Thoracic aorta (tissue), 2 donors: Measurements from ENCODE around the gene TMED4. TPM values are rescaled to one million over a fixed set of nuclear protein-coding genes. Genes with fewer than 3 reads are reported as not detected.
"Not testable (repeated sequence)": the region's sequence is repeated elsewhere in the genome, so short reads cannot be mapped to it uniquely, and the experiment has no call there.

Experiments
- ATAC-seq: fragments of 150-250 bp; one replicate; pipeline ENCODE4 v1.8.0; 2017; ENCODE audit warnings: low read depth; ENCODE audit not compliant: insufficient number of reproducible peaks, low FRiP score
- DNase-seq: peaks from one replicate; pipeline ENCODE4 v3.0.0-alpha.2; 2020; ENCODE audit warnings: low spot score
- H3K27ac ChIP-seq, 2 donors: fragments of 200-600 bp; sonication (generic); 1 replicate in 1 of 2; 2 replicates in 1 of 2; pipeline ENCODE4 v1.5.1; 2016; ENCODE audit warnings: mild to moderate bottlenecking in 2 of 2, moderate library complexity in 2 of 2
- H3K27me3 ChIP-seq: fragments of 200-600 bp; sonication (generic); replicated peaks from 2 replicates; pipeline ENCODE4 v1.6.0; 2016; ENCODE audit warnings: mild to moderate bottlenecking; ENCODE audit not compliant: insufficient read depth
- H3K36me3 ChIP-seq: fragments of 200-600 bp; sonication (generic); one replicate; pipeline ENCODE4 v1.5.1; 2016
- H3K4me1 ChIP-seq, 2 donors: fragments of 200-600 bp; sonication (generic); 1 replicate in 1 of 2; 2 replicates in 1 of 2; pipeline versions ENCODE4 v1.5.1 to v1.6.0; 2016; ENCODE audit warnings: low read depth in 2 of 2, mild to moderate bottlenecking in 1 of 2; ENCODE audit not compliant: control insufficient read depth in 1 of 2
- H3K4me3 ChIP-seq: fragments of 200-600 bp; sonication (generic); 2 replicates; pipeline ENCODE4 v1.5.1; 2016; ENCODE audit warnings: mild to moderate bottlenecking
- H3K9me3 ChIP-seq: fragments of 200-600 bp; sonication (generic); 2 replicates; pipeline ENCODE4 v1.5.1; 2016
- total RNA-seq, 2 donors: library from RNA; depleted of rRNA; stranded (reverse); fragments of >200 nt; gene quantifications; one replicate each; pipeline versions ENCODE4 v1.1.0 to v1.2.3, GENCODE V29; 2016
- TF ChIP-seq, protein P1 (sequence below): fragments of 200-600 bp; sonication (generic); IDR thresholded peaks from one replicate; pipeline ENCODE4 v1.5.1; 2019; ENCODE audit warnings: antibody characterized with exemption

The TMED4 gene
- total RNA-seq, 2 donors from 2014 or later = 88.2 to 187 TPM

- no peaks in the 10 kb centered on the region for H3K27me3 ChIP-seq
- peak; percentile 94 for DNase-seq
- H3K36me3 ChIP-seq = no peaks in the 10 kb centered on the region
- H3K9me3 ChIP-seq = no peaks in the 10 kb centered on the region
- peak within 1 kb of the TSS; percentile 99 to 100 for H3K27ac ChIP-seq
- peaks cover 13 to 22% of the 10 kb centered on the region in 2 donors for H3K4me1 ChIP-seq
- TF ChIP-seq, protein P1, sequence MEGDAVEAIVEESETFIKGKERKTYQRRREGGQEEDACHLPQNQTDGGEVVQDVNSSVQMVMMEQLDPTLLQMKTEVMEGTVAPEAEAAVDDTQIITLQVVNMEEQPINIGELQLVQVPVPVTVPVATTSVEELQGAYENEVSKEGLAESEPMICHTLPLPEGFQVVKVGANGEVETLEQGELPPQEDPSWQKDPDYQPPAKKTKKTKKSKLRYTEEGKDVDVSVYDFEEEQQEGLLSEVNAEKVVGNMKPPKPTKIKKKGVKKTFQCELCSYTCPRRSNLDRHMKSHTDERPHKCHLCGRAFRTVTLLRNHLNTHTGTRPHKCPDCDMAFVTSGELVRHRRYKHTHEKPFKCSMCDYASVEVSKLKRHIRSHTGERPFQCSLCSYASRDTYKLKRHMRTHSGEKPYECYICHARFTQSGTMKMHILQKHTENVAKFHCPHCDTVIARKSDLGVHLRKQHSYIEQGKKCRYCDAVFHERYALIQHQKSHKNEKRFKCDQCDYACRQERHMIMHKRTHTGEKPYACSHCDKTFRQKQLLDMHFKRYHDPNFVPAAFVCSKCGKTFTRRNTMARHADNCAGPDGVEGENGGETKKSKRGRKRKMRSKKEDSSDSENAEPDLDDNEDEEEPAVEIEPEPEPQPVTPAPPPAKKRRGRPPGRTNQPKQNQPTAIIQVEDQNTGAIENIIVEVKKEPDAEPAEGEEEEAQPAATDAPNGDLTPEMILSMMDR = no peak
- H3K4me3 ChIP-seq = peak within 1 kb of the TSS; percentile 100
- ATAC-seq = peak; percentile 97
Observed at GRCh38 chr7:44606341-44607140, 24.5 kb upstream of the TMED4 start, which contains the start of gene OGDH. Gene OGDH (plus strand): TSS chr7:44606627. CDS start chr7:44624344, 17,717 bp downstream.

- no peak overlapping the region for H3K27ac ChIP-seq
- no peaks in the 10 kb centered on the region for H3K9me3 ChIP-seq
- H3K4me3 ChIP-seq = no peak overlapping the region
- H3K36me3 ChIP-seq = no peaks in the 10 kb centered on the region
- no peaks in the 10 kb centered on the region for H3K27me3 ChIP-seq
- TF ChIP-seq, protein P1 = no peak
- no peak for DNase-seq
- ATAC-seq = no peak
- H3K4me1 ChIP-seq = peaks cover 13 to 22% of the 10 kb centered on the region in 2 donors
Observed at GRCh38 chr7:44604941-44605340, 22.9 kb upstream of the TMED4 start.

- no peak for ATAC-seq
- H3K27me3 ChIP-seq = no peaks in the 10 kb centered on the region
Observed at GRCh38 chr7:44603193-44603592, 21.2 kb upstream of the TMED4 start.

DNA sequence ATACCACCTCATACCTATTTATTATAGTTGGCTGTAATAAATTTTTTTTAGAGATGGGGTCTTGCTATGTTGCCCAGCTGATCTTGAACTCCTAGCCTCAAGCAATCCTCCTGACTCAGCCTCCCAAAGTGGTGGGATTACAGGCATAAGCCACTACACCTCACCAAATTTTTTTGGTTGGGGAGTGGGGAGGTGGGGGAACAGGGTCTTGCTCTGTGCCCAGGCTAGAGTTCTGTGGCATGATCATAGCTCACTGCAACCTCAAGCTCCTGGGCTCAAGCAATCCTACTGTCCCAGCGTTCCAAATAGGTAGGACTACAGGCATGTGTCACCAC, 20.5 kb upstream of the TMED4 start:
- Histone ChIP-seq H3K4me1 (peaks cover 8 to 12% of the 10 kb centered on the region in 2 donors), H3K27me3 (no peaks in the 10 kb centered on the region), H3K4me3 (no peak overlapping the region), H3K36me3 (no peaks in the 10 kb centered on the region), H3K27ac (no peak overlapping the region), H3K9me3 (no peaks in the 10 kb centered on the region)
- ATAC-seq = no peak
- no peak for DNase-seq
- TF ChIP-seq, protein P1 = no peak

More at GRCh38 chr7:44603193-44603592, 21.2 kb upstream of the TMED4 start:
- Histone ChIP-seq H3K27ac (no peak overlapping the region), H3K4me1 (peaks cover 10 to 18% of the 10 kb centered on the region in 2 donors), H3K9me3 (no peaks in the 10 kb centered on the region), H3K4me3 (no peak overlapping the region), H3K36me3 (no peaks in the 10 kb centered on the region)
- no peak for DNase-seq
- TF ChIP-seq, protein P1 = no peak

DNA sequence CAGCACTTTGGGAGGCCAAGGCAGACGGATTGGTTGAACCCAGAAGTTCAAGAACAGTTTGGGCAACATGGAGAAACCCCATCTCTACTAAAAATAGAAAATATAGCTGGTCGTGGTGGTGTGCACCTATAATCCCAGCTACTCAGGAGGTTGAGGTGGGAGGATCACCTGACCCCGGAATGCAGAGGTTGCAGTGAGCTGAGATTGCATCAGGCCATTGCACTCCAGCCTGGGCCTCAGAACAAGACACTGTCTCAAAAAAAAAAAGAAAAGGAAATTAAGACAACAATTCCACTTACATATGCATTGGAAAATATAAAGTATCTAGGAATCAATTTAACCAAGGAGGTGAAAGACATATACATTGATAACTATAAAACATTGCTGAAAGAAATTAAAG, 17.2 kb upstream of the TMED4 start:
- Histone ChIP-seq H3K4me3 (no peak overlapping the region), H3K27me3 (no peaks in the 10 kb centered on the region), H3K27ac (no peak overlapping the region), H3K9me3 (no peaks in the 10 kb centered on the region), H3K36me3 (no peaks in the 10 kb centered on the region), H3K4me1 (no peaks in the 10 kb centered on the region)
- no peak for DNase-seq
- TF ChIP-seq, protein P1 = no peak
- ATAC-seq = no peak

- ATAC-seq, DNase-seq, H3K36me3 ChIP-seq, H3K9me3 ChIP-seq, H3K27me3 ChIP-seq, H3K4me3 ChIP-seq, H3K27ac ChIP-seq, H3K4me1 ChIP-seq: not testable (repeated sequence)
Observed at GRCh38 chr7:44597181-44597580, 15.2 kb upstream of the TMED4 start.
